DND-41 (cell line): ENCODE measurements around the gene DLX2.

Experiments used
- ATAC-seq: fragments of 200-7000 bp; cut with Tn5 transposase; 3 replicates; pipeline ENCODE4 v1.9.1; 2021; ENCODE audit warnings: low read depth; ENCODE audit not compliant: insufficient read depth
- DNase-seq: peaks from one replicate; pipeline ENCODE4 v3.0.0-alpha.2; 2020
- H2AFZ ChIP-seq: 2 replicates; pipeline ENCODE4 v1.6.0; 2012; ENCODE audit warnings: low read depth, low read length
- H3K27ac ChIP-seq: 2 replicates; pipeline ENCODE4 v1.5.1; 2012; ENCODE audit warnings: low read length, inconsistent platforms
- H3K27me3 ChIP-seq: fragments of 200-600 bp; sonication (generic); 2 replicates; pipeline ENCODE4 v1.6.0; 2012; ENCODE audit warnings: low read length, mild to moderate bottlenecking, inconsistent platforms; ENCODE audit not compliant: insufficient read depth, poor library complexity
- H3K36me3 ChIP-seq: 2 replicates; pipeline ENCODE4 v1.5.1; 2012; ENCODE audit warnings: low read length, inconsistent platforms; ENCODE audit not compliant: insufficient read depth
- H3K4me1 ChIP-seq: 2 replicates; pipeline ENCODE4 v1.5.1; 2012; ENCODE audit warnings: mild to moderate bottlenecking, low read length; ENCODE audit not compliant: insufficient read depth
- H3K4me2 ChIP-seq: 2 replicates; pipeline ENCODE4 v1.6.0; 2012; ENCODE audit warnings: mild to moderate bottlenecking, moderate library complexity, low read length, inconsistent platforms; ENCODE audit not compliant: insufficient read depth
- H3K4me3 ChIP-seq, 2 experiments: fragments of 200-600 bp in 1 of 2; shearing (Covaris generic) in 1 of 2; 2 replicates each; pipeline ENCODE4 v1.5.1; 2012 to 2016; ENCODE audit warnings: inconsistent platforms in 2 of 2, low read length in 2 of 2, mild to moderate bottlenecking in 2 of 2, low read depth in 1 of 2, moderate library complexity in 1 of 2
- H3K79me2 ChIP-seq: 2 replicates; pipeline ENCODE4 v1.6.0; 2012; ENCODE audit warnings: low read length, inconsistent platforms; ENCODE audit not compliant: insufficient read depth
- H3K9ac ChIP-seq: 2 replicates; pipeline ENCODE4 v1.6.0; 2012; ENCODE audit warnings: low read depth, mild to moderate bottlenecking, inconsistent platforms, low read length, moderate library complexity
- H3K9me3 ChIP-seq: 2 replicates; pipeline ENCODE4 v1.5.1; 2012; ENCODE audit warnings: low read length, moderate library complexity, mild to moderate bottlenecking, inconsistent platforms; ENCODE audit not compliant: insufficient read depth, severe bottlenecking
- H4K20me1 ChIP-seq: 2 replicates; pipeline ENCODE4 v1.6.0; 2012; ENCODE audit warnings: low read length; ENCODE audit not compliant: insufficient read depth
- CTCF ChIP-seq: IDR thresholded peaks from 2 replicates; pipeline ENCODE4 v1.5.1; 2012; ENCODE audit warnings: borderline replicate concordance, low read length, moderate library complexity, mild to moderate bottlenecking; ENCODE audit not compliant: poor library complexity, severe bottlenecking; ENCODE audit errors: extremely low read depth
- EZH2 ChIP-seq: IDR thresholded peaks from 3 replicates; pipeline ENCODE4 v1.6.1; 2012; ENCODE audit warnings: borderline replicate concordance, low read depth, mild to moderate bottlenecking, moderate library complexity, low read length, inconsistent platforms; ENCODE audit not compliant: severe bottlenecking

Gene DLX2

GRCh38 chr2:172058660-172059059, 44.0 kb downstream of the DLX2 start:
- Histone ChIP-seq H2AFZ (no peak overlapping the region), H3K27ac (no peak overlapping the region), H4K20me1 (no peaks in the 10 kb centered on the region; the same call in 1 of the 2 replicates), H3K4me1 (no peaks in the 10 kb centered on the region), H3K4me2 (no peak overlapping the region), H3K27me3 (no peaks in the 10 kb centered on the region), H3K9me3 (no peaks in the 10 kb centered on the region), H3K79me2 (no peaks in the 10 kb centered on the region), H3K9ac (no peak overlapping the region), H3K36me3 (no peaks in the 10 kb centered on the region), H3K4me3 (no peak overlapping the region)
- ATAC-seq (no peak), DNase-seq (no peak)
- TF ChIP-seq EZH2 (no peak), CTCF (no peak)

DNA sequence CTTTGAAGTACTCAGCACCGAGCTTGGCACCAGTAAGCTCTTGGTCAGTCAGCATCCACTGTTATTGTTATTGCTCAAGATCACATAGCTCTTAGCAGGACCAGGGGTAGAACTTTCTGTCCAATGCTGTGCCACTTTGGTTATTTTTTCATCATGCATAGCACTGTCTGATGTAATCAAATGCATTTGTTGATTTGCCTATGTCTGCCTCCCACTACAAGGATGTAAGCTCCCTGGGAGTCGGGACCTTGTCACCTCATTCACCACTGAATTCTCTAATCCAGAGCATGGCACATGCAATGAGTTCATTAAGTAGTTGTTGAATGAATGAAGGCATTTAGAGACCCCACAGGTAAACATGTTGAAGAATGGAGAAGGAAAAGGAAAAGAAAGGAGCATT, 46.4 kb downstream of the DLX2 start:
- H3K9ac ChIP-seq, result no peak overlapping the region
- no peak for DNase-seq
- H3K27me3 ChIP-seq, result no peaks in the 10 kb centered on the region

GRCh38 chr2:172053486-172053885, 49.2 kb downstream of the DLX2 start:
- Histone ChIP-seq H3K36me3 (no peaks in the 10 kb centered on the region), H3K27me3 (no peaks in the 10 kb centered on the region), H3K4me2 (no peak overlapping the region), H3K4me1 (no peaks in the 10 kb centered on the region), H4K20me1 (no peaks in the 10 kb centered on the region; the same call in 1 of the 2 replicates), H3K9ac (no peak overlapping the region), H3K4me3 (no peak overlapping the region), H3K9me3 (no peaks in the 10 kb centered on the region), H3K79me2 (no peaks in the 10 kb centered on the region), H3K27ac (no peak overlapping the region), H2AFZ (no peak overlapping the region)
- DNase-seq (no peak), ATAC-seq (no peak)
- TF ChIP-seq CTCF (no peak), EZH2 (no peak)

More for the DNA sequence above, 46.4 kb downstream of the DLX2 start:
- H3K4me1 ChIP-seq, result no peaks in the 10 kb centered on the region
- H3K4me2 ChIP-seq, result no peak overlapping the region
- H4K20me1 ChIP-seq, result no peaks in the 10 kb centered on the region; the same call in 1 of the 2 replicates
- no peaks in the 10 kb centered on the region for H3K79me2 ChIP-seq
- no peaks in the 10 kb centered on the region for H3K36me3 ChIP-seq
- no peak for ATAC-seq
- TF ChIP-seq CTCF (no peak), EZH2 (no peak)
- no peaks in the 10 kb centered on the region for H3K9me3 ChIP-seq
- H3K4me3 ChIP-seq, result no peak overlapping the region
- H2AFZ ChIP-seq, result no peak overlapping the region
- no peak overlapping the region for H3K27ac ChIP-seq
